HCT116 (cell line): Measurements from ENCODE around the gene SCAND1. TPM values are rescaled to one million over a fixed set of nuclear protein-coding genes. Genes with fewer than 3 reads are reported as not detected.
"Not testable (repeated sequence)": the region's sequence is repeated elsewhere in the genome, so short reads cannot be mapped to it uniquely, and the experiment has no call there.

Source experiments
- ATAC-seq: fragments of 200-7000 bp; cut with Tn5 transposase; 2 replicates; pipeline ENCODE4 v1.9.1; 2020; ENCODE audit warnings: mild to moderate bottlenecking, moderate library complexity
- BruUV-seq: library from RNA; stranded (reverse); fragments of 400-500 nt; replicated peaks from 2 replicates; lab custom pipeline; 2021; lab: Mats Ljungman, UMichigan
- CTCF ChIA-PET: fragments of 300-600 bp; sonication (Branson Sonifier 250); formaldehyde crosslinking; loops from one replicate; lab custom pipeline; 2021; ENCODE audit warnings: antibody characterized with exemption; lab: Charles Lee
- POLR2A ChIA-PET: fragments of 300-600, 350-600 bp; sonication (Branson Sonifier 250); formaldehyde crosslinking; loops from one replicate; lab custom pipeline; 2021; ENCODE audit warnings: antibody characterized with exemption; lab: Charles Lee
- RAD21 ChIA-PET, 2 experiments: fragments of 300-600 bp; sonication (Branson Sonifier 250); formaldehyde crosslinking; loops; one replicate each; lab custom pipeline; 2023; ENCODE audit warnings: low total read pairs in 2 of 2; ENCODE audit not compliant: uncharacterized antibody in 2 of 2, unreplicated experiment in 2 of 2, low non-redundant PET in 1 of 2; lab: Charles Lee
- DNase-seq: peaks from one replicate; pipeline ENCODE4 v3.0.0-alpha.2; 2010; ENCODE audit warnings: low read depth, low spot score
- H2AFZ ChIP-seq: fragments of 200-600 bp; shearing (Covaris generic), sonication (generic); 2 replicates; pipeline ENCODE4 v1.6.1; 2017; ENCODE audit warnings: low read depth, mixed run types, mixed read lengths, antibody characterized with exemption, low read length; ENCODE audit not compliant: poor library complexity, severe bottlenecking
- H3K27ac ChIP-seq: 2 replicates; pipeline ENCODE4 v1.5.1; 2012; ENCODE audit warnings: low read depth, low read length
- H3K27me3 ChIP-seq: fragments of 200-600 bp; sonication (generic); 2 replicates; pipeline ENCODE4 v1.6.1; 2016; ENCODE audit warnings: mixed run types, low read length, mixed read lengths; ENCODE audit not compliant: insufficient read depth
- H3K36me3 ChIP-seq, 2 experiments: fragments of 200-500 bp in 1 of 2; fragments of 200-600 bp in 1 of 2; sonication (Bioruptor generic) in 1 of 2; sonication (generic) in 1 of 2; 2 replicates each; pipeline versions ENCODE4 v1.5.1 to v1.6.1; 2014 to 2016; ENCODE audit warnings: low read length in 2 of 2, inconsistent platforms in 1 of 2, mixed read lengths in 1 of 2, mixed run types in 1 of 2; ENCODE audit not compliant: insufficient read depth in 2 of 2, control insufficient read depth in 1 of 2
- H3K4me1 ChIP-seq, 2 experiments: fragments of 200-600 bp in 1 of 2; sonication (generic) in 1 of 2; 2 replicates each; pipeline versions ENCODE4 v1.5.1 to v1.6.1; 2012 to 2017; ENCODE audit warnings: low read length in 2 of 2, inconsistent platforms in 1 of 2, mild to moderate bottlenecking in 1 of 2, mixed read lengths in 1 of 2, mixed run types in 1 of 2, moderate library complexity in 1 of 2; ENCODE audit not compliant: insufficient read depth in 2 of 2, control insufficient read depth in 1 of 2
- H3K4me2 ChIP-seq: fragments of 200-600 bp; sonication (generic); 2 replicates; pipeline ENCODE4 v1.6.1; 2017; ENCODE audit warnings: mixed run types, low read length, mixed read lengths
- H3K4me3 ChIP-seq, 2 experiments: fragments of 200-600 bp in 1 of 2; sonication (generic) in 1 of 2; replicated peaks in 1 of 2; 2 replicates each; pipeline ENCODE4 v1.5.1; 2011 to 2016; ENCODE audit warnings: low read length in 2 of 2, control low read depth in 1 of 2, low read depth in 1 of 2, mild to moderate bottlenecking in 1 of 2, mixed read lengths in 1 of 2, mixed run types in 1 of 2
- H3K79me2 ChIP-seq: fragments of 200-600 bp; sonication (generic); 2 replicates; pipeline ENCODE4 v1.6.1; 2017; ENCODE audit warnings: mild to moderate bottlenecking, mixed run types, low read length, moderate library complexity, mixed read lengths; ENCODE audit not compliant: insufficient read depth
- H3K9ac ChIP-seq: fragments of 200-600 bp; sonication (generic); 2 replicates; pipeline ENCODE4 v1.6.1; 2016; ENCODE audit warnings: low read length, mixed read lengths
- H3K9me2 ChIP-seq: fragments of 200-600 bp; sonication (generic), shearing (Covaris generic); 2 replicates; pipeline ENCODE4 v1.6.1; 2017; ENCODE audit warnings: mixed run types, mild to moderate bottlenecking, moderate library complexity; ENCODE audit not compliant: insufficient read depth
- H3K9me3 ChIP-seq, 2 experiments: fragments of 200-500 bp in 1 of 2; fragments of 200-600 bp in 1 of 2; sonication (Bioruptor generic) in 1 of 2; sonication (generic) in 1 of 2; 2 replicates each; pipeline ENCODE4 v1.6.1; 2014 to 2017; ENCODE audit warnings: low read length in 2 of 2, mixed read lengths in 2 of 2, inconsistent platforms in 1 of 2, low read depth in 1 of 2, mild to moderate bottlenecking in 1 of 2, mixed run types in 1 of 2, moderate library complexity in 1 of 2; ENCODE audit not compliant: control insufficient read depth in 1 of 2, insufficient read depth in 1 of 2
- H4K20me1 ChIP-seq: fragments of 200-600 bp; sonication (generic), shearing (Covaris generic); 2 replicates; pipeline ENCODE4 v1.6.1; 2017; ENCODE audit warnings: mixed run types, mild to moderate bottlenecking, moderate library complexity; ENCODE audit not compliant: insufficient read depth
- EZH2 ChIP-seq: fragments of 200-600 bp; sonication (generic); IDR thresholded peaks from 2 replicates; pipeline ENCODE4 v1.6.1; 2017; ENCODE audit warnings: antibody characterized with exemption, mixed run types
- RAD21 ChIP-seq: IDR thresholded peaks from 2 replicates; pipeline ENCODE4 v1.6.1; 2012; ENCODE audit warnings: low read depth, mild to moderate bottlenecking
- SIN3A ChIP-seq: IDR thresholded peaks from 2 replicates; pipeline ENCODE4 v1.6.1; 2012; ENCODE audit warnings: low read depth
- SP1 ChIP-seq: IDR thresholded peaks from 2 replicates; pipeline ENCODE4 v1.6.1; 2012; ENCODE audit warnings: low read depth
- TCF7L2 ChIP-seq: IDR thresholded peaks from 2 replicates; pipeline ENCODE4 v1.7.0; 2011; ENCODE audit warnings: borderline replicate concordance, inconsistent platforms; ENCODE audit not compliant: insufficient read depth, insufficient read length; ENCODE audit errors: extremely low read depth
- ZNF274 ChIP-seq: fragments of 200-500 bp; sonication (Bioruptor generic); IDR thresholded peaks from 2 replicates; pipeline ENCODE4 v1.6.1; 2014; ENCODE audit warnings: mild to moderate bottlenecking, low read depth, low read length, inconsistent platforms
- intact Hi-C: fragments of 100-400 bp; cut with micrococcal nuclease; formaldehyde crosslinking; loops from 2 replicates; pipeline ENCODE4 v1.10.0; 2022
- total RNA-seq: library from RNA; stranded (reverse); gene quantifications from one replicate; pipeline ENCODE4 v1.2.1, GENCODE V29; 2021; ENCODE audit not compliant: unreplicated experiment
- TF ChIP-seq, protein P1 (sequence below): IDR thresholded peaks from 2 replicates; pipeline ENCODE4 v1.6.1; 2011; ENCODE audit warnings: mild to moderate bottlenecking, low read length, moderate library complexity; ENCODE audit not compliant: insufficient replicate concordance; ENCODE audit errors: extremely low read depth

The SCAND1 gene
- total RNA-seq, 1 experiment from 2014 or later = 46.2 TPM

GRCh38 chr20:35963878-35964277, 9.6 kb upstream of the SCAND1 start:
- CTCF ChIA-PET = interaction anchor here (1.6 to 2.1 kb wide), 2 partner anchors 9 to 29 kb away, joined by 5 to 12 read pairs; partner anchors contain the start of gene SCAND1

DNA sequence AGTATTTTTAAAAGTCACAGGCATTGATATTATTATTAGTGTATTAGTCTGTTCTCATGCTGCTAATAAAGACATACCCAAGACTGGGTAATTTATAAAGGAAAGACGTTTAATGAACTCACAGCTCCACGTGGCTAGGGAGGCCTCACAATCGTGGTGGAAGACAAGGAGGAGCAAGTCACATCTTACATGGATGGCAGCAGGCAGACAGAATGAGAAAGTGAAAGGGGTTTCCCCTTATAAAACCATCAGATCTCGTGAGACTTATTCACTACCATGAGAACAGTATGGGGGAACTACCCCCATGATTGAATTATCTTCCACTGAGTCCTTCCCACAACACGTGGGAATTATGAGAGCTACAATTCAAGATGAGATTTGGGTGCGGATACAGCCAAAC, 5.0 kb upstream of the SCAND1 start:
- POLR2A ChIA-PET, H3K27ac ChIP-seq, H2AFZ ChIP-seq, RAD21 ChIA-PET, H3K4me3 ChIP-seq, H3K4me2 ChIP-seq, DNase-seq, H3K27me3 ChIP-seq, H3K9ac ChIP-seq, H3K36me3 ChIP-seq, H3K9me3 ChIP-seq, H3K79me2 ChIP-seq, BruUV-seq, H4K20me1 ChIP-seq, ATAC-seq, H3K9me2 ChIP-seq, CTCF ChIA-PET: not testable (repeated sequence)
- intact Hi-C loops = loop anchor here (10.0 kb wide), 1 partner anchor 214 kb away; the partner anchor contains the start of gene RBM39
- H3K4me1 ChIP-seq = peaks cover 0 to 18% of the 10 kb centered on the region in 2 experiments; a peak in 2 of 4 replicates

More at GRCh38 chr20:35963878-35964277, 9.6 kb upstream of the SCAND1 start:
- no peaks in the 10 kb centered on the region for H3K79me2 ChIP-seq
- DNase-seq = no peak
- no peaks in the 10 kb centered on the region for H4K20me1 ChIP-seq
- RAD21 ChIA-PET = no interaction called here
- H3K9me3 ChIP-seq = no peaks in the 10 kb centered on the region
- no peak for ATAC-seq
- intact Hi-C loops = no loop called here
- H3K27me3 ChIP-seq = no peaks in the 10 kb centered on the region
- H3K9me2 ChIP-seq = no peaks in the 10 kb centered on the region
- no peaks in the 10 kb centered on the region for H3K36me3 ChIP-seq
- H3K9ac ChIP-seq = no peak overlapping the region
- H3K4me2 ChIP-seq = no peak overlapping the region
- no peak overlapping the region for H2AFZ ChIP-seq
- H3K4me1 ChIP-seq = peaks cover 0 to 5% of the 10 kb centered on the region in 2 experiments; a peak in 2 of 4 replicates
- no peak overlapping the region for H3K27ac ChIP-seq
- TF ChIP-seq EZH2 (no peak), ZNF274 (no peak), RAD21 (no peak), TCF7L2 (no peak), SIN3A (no peak), SP1 (no peak)
- TF ChIP-seq, protein P1, sequence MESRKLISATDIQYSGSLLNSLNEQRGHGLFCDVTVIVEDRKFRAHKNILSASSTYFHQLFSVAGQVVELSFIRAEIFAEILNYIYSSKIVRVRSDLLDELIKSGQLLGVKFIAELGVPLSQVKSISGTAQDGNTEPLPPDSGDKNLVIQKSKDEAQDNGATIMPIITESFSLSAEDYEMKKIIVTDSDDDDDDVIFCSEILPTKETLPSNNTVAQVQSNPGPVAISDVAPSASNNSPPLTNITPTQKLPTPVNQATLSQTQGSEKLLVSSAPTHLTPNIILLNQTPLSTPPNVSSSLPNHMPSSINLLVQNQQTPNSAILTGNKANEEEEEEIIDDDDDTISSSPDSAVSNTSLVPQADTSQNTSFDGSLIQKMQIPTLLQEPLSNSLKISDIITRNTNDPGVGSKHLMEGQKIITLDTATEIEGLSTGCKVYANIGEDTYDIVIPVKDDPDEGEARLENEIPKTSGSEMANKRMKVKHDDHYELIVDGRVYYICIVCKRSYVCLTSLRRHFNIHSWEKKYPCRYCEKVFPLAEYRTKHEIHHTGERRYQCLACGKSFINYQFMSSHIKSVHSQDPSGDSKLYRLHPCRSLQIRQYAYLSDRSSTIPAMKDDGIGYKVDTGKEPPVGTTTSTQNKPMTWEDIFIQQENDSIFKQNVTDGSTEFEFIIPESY = no peak
- no TSS peak for BruUV-seq
- POLR2A ChIA-PET = interaction anchor here (1.8 kb wide), 1 partner anchor 9 kb away, joined by 6 read pairs; the partner anchor contains the start of gene SCAND1
- H3K4me3 ChIP-seq = no peak overlapping the region
